ENCODE measurements around the gene ATP1A1. TPM values are rescaled to one million over a fixed set of nuclear protein-coding genes. Genes with fewer than 3 reads are reported as not detected.

Gene ATP1A1
- total RNA-seq, 2 donors from 2014 or later, result 718 to 936 TPM

DNA sequence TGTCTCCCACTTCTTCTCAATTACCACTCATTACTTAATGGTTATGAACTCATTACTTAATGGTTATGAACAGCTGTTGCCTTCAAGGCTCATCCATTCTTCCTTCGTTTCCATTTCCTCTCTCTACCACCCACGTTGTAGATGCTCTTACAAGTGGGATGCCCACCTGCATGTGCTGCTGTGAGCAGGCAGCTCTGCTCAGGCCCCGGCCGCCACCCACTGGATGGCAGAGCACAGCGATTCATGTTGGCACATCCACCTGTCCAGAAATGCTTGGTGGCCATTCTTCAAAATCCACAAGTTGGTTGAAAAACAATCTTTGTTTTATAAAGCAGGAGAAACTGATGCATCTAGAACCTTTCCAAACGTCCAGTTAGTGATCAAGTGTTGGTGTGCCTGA is 14.5 kb downstream of the ATP1A1 start:
- intact Hi-C loops (cut with DNase I), result no loop called here
- Histone ChIP-seq H3K27me3 (no peaks in the 10 kb centered on the region), H3K4me3 (no peak overlapping the region), H3K4me1 (peaks cover 3% of the 10 kb centered on the region), H3K9ac (ENCODE audit: low read depth in 2 of 2, low read length in 2 of 2) (no peak overlapping the region), H3K9me3 (no peaks in the 10 kb centered on the region), H3K36me3 (peaks cover 30% of the 10 kb centered on the region), H3K27ac (no peak overlapping the region)
- TF ChIP-seq CTCF (IDR thresholded peaks at IDR 0.05), result no peak
- DNase-seq, result no peak

DNA sequence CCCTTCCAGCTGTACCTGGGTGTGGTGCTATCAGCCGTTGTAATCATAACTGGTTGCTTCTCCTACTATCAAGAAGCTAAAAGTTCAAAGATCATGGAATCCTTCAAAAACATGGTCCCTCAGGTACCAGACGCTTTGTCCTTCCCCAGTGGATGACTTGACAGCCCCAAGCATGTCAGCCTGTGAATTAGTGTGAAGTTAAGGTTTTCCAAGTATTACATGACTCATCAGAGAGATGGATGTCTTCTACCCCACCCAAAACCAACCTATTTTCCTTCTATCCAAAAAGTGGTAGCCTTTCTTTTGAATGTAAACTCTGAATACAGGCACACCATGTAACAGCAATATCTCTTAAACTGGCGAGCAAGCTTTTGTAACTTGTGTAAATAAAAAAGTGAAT is 15.1 kb downstream of the ATP1A1 start:
- H3K9me3 ChIP-seq, result no peaks in the 10 kb centered on the region
- intact Hi-C loops (cut with DNase I), result no loop called here
- TF ChIP-seq CTCF (IDR thresholded peaks at IDR 0.05), result no peak
- peaks cover 3% of the 10 kb centered on the region for H3K4me1 ChIP-seq
- no peak overlapping the region for H3K4me3 ChIP-seq
- no peak overlapping the region for H3K9ac ChIP-seq (ENCODE audit: low read depth in 2 of 2, low read length in 2 of 2)
- peaks cover 30% of the 10 kb centered on the region for H3K36me3 ChIP-seq
- H3K27ac ChIP-seq, result no peak overlapping the region
- H3K27me3 ChIP-seq, result no peaks in the 10 kb centered on the region
- DNase-seq, result no peak

DNA sequence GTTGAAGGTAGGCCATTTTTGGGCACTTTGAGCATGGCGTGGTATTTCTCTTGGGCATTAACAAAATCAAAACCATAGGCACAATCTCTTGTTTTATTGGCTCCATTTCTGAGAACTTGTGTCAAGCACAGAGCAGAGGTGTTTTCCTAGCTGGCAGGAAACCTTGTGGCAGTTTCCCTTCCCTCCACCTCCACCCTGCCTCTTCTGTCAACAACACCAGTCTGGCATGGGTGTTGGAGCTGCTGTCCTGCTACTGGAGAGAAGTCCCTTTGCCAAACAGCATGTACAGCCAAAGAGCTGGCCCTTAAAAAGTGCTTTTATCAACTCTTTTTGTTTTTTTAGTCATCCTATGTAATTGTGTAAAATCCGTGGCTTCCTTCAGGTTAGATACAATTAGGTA is 16.0 kb downstream of the ATP1A1 start:
- no peak for DNase-seq
- H3K27me3 ChIP-seq, result no peaks in the 10 kb centered on the region
- no peak overlapping the region for H3K4me3 ChIP-seq
- H3K9me3 ChIP-seq, result no peaks in the 10 kb centered on the region
- no peak for TF ChIP-seq CTCF (IDR thresholded peaks at IDR 0.05)
- H3K9ac ChIP-seq (ENCODE audit: low read depth in 2 of 2, low read length in 2 of 2), result no peak overlapping the region
- H3K4me1 ChIP-seq, result peaks cover 3% of the 10 kb centered on the region
- intact Hi-C loops (cut with DNase I), result no loop called here
- H3K27ac ChIP-seq, result no peak overlapping the region
- H3K36me3 ChIP-seq, result peaks cover 37% of the 10 kb centered on the region

- no peak overlapping the region for H3K9ac ChIP-seq (ENCODE audit: low read depth in 2 of 2, low read length in 2 of 2)
- H3K9me3 ChIP-seq, result no peaks in the 10 kb centered on the region
- H3K4me1 ChIP-seq, result peaks cover 3% of the 10 kb centered on the region
- H3K36me3 ChIP-seq, result peaks cover 43% of the 10 kb centered on the region
- no peak for TF ChIP-seq CTCF (IDR thresholded peaks at IDR 0.05)
- no peaks in the 10 kb centered on the region for H3K27me3 ChIP-seq
- H3K4me3 ChIP-seq, result no peak overlapping the region
- no peak for DNase-seq
- no peak overlapping the region for H3K27ac ChIP-seq
- intact Hi-C loops (cut with DNase I), result no loop called here
These were observed 16.6 kb downstream of the ATP1A1 start for GRCh38 chr1:116389686-116390085.

- DNase-seq, result no peak
- no peak overlapping the region for H3K27ac ChIP-seq
- no peak for TF ChIP-seq CTCF (IDR thresholded peaks at IDR 0.05)
- intact Hi-C loops (cut with DNase I), result no loop called here
- peaks cover 43% of the 10 kb centered on the region for H3K36me3 ChIP-seq
- no peaks in the 10 kb centered on the region for H3K9me3 ChIP-seq
- peaks cover 3% of the 10 kb centered on the region for H3K4me1 ChIP-seq
- H3K4me3 ChIP-seq, result no peak overlapping the region
- no peaks in the 10 kb centered on the region for H3K27me3 ChIP-seq
- no peak overlapping the region for H3K9ac ChIP-seq (ENCODE audit: low read depth in 2 of 2, low read length in 2 of 2)
These were observed 17.2 kb downstream of the ATP1A1 start for GRCh38 chr1:116390195-116390594.

DNA sequence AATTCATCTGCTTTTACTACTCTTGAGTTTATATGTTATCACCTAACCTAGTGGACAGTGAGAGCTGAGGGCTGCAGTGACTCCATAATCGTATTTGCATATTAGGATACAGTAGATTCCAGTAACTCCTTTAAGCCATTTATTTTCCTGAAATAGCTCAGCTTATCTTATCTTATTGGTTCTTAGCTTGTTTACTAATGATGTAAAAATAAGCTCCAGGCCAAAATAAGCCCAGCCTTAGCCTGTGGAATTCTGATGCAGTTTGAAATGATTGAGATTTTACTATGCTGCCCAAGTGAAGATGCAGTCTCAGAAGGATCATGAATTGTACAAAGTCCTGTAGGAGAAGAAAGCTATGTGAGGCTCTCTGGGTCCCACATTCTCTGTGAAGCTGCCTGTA is 18.1 kb downstream of the ATP1A1 start:
- Histone ChIP-seq H3K27ac (no peak overlapping the region), H3K9me3 (no peaks in the 10 kb centered on the region), H3K27me3 (no peaks in the 10 kb centered on the region), H3K36me3 (peaks cover 43% of the 10 kb centered on the region), H3K4me3 (no peak overlapping the region), H3K4me1 (peaks cover 3% of the 10 kb centered on the region), H3K9ac (ENCODE audit: low read depth in 2 of 2, low read length in 2 of 2) (no peak overlapping the region)
- TF ChIP-seq CTCF (IDR thresholded peaks at IDR 0.05), result no peak
- no peak for DNase-seq
- intact Hi-C loops (cut with DNase I), result no loop called here
